ENCODE data around the gene ZNF414.

DNA sequence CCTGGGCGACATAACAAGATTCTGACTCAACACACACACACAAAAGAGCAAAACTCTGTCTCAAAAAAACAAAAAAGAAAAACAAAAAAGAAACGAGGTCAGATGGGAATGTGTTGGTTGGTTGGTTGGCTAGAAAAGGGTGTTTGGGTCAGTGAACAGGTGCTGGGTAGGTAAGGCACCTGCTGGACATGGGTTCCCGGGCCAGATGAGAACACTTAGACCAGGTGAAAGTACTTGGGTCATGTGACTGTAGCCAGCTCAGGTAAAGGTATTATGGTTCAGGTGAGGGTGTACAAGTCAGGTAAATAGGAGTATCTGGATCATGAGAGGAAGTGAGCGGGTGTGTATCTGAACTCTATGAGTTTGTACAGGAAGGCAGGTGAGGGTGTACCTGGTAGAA is 14.5 kb upstream of the ZNF414 start:
- TF ChIP-seq CTCF (IDR thresholded peaks at IDR 0.05): no peak
- TF ChIP-seq POLR2A (IDR thresholded peaks at IDR 0.05): no peak
- no peak for TF ChIP-seq EP300 (IDR thresholded peaks at IDR 0.05)

Data from tibial nerve (tissue), 4 donors.